ENCODE results near the gene CACNA1G.

The CACNA1G gene

GRCh38 chr17:50590946-50591737 is 30.6 kb downstream of the CACNA1G start:
- no peak for DNase-seq

DNA sequence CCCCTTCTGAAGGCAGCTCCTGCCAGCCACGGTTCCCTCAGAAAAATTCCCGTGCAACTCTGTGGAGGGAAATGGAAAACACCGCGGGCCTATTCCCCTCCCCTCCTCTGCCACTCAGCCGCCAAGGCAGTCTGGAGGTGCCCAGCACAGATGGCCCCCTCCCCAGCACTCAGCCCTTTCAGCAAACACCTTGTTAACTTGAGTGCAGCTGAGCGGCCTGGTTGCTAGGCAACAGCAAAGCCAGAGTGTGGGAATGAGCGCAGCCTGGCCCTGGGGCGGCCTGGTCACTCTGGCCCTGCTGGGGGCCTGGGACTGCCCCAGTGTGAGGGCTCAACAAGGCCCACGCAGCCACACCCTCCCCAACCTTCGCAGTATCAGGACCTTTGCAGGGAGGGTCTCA is 32.8 kb downstream of the CACNA1G start:
- DNase-seq, result peak; percentile 82

- DNase-seq, result no peak
Measured at GRCh38 chr17:50594128-50594823, 33.8 kb downstream of the CACNA1G start.

DNA sequence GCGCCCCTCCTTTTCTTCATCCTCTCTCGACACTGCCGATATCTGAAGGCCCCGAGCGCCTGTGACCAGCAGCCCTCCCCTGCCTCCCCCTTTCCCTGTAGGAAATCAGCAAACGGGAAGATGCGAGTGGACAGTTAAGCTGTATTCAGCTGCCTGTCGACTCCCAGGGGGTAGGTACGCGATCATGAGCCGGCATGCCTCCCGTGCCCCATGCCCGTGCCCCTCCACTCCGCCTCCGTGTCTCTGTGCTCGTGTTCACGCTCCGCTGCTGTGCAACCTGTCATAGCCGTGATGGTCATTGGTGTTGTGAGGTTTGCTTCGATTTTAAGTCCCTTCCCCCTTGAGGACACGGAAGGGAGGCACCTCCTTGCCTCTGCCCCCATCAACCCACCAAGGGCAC is 34.4 kb downstream of the CACNA1G start:
- DNase-seq, result no peak

DNA sequence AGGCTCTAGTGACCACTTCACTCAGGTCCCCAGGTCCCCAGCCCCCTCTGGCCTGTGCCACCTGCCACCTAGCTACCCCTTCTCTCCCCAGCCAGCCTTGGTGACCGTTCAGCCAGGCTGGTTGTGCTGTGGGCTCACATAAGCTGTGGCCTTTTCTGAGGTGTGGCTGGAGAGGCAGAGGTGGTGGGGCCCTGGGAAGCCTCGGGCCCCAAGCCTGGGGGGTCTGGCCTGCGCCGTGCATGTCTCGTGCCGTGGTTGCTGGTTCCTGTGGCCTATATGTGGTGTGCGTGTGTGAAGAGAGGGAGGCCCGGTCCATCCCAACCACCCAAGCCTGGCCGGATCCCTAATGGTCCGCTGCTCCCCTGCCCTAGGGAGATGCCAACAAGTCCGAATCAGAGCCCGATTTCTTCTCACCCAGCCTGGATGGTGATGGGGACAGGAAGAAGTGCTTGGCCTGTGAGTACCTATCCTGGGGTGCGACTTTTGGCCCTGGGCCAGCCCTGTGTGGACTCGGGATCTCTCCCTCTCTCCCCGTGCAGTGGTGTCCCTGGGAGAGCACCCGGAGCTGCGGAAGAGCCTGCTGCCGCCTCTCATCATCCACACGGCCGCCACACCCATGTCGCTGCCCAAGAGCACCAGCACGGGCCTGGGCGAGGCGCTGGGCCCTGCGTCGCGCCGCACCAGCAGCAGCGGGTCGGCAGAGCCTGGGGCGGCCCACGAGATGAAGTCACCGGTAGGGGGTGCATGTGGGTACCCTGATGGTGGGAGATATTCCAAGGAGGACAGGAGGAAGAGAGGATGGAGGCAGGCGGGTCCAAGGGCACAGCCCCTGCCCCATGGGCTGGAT is 35.9 kb downstream of the CACNA1G start:
- no peak for DNase-seq

DNA sequence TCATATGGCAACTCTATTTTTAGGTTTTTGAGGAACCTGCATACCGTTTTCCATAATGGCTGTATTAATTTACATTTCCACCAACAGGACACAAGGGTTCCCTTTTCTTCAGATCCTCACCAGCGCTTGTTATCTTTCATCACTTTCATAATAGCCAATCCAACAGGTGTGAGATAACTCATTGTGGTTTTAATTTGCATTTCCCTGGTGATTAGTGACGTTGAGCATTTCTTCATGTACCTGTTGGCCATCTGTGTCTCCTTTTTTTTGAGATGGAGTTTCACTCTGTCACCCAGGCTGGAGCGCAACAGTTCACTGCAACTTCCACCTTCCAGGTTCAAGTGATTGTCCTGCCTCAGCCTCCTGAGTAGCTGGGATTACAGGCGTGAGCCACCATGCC is 38.0 kb downstream of the CACNA1G start:
- DNase-seq, result no peak

GRCh38 chr17:50599606-50600005 is 39.1 kb downstream of the CACNA1G start:
- no peak for DNase-seq

DNA sequence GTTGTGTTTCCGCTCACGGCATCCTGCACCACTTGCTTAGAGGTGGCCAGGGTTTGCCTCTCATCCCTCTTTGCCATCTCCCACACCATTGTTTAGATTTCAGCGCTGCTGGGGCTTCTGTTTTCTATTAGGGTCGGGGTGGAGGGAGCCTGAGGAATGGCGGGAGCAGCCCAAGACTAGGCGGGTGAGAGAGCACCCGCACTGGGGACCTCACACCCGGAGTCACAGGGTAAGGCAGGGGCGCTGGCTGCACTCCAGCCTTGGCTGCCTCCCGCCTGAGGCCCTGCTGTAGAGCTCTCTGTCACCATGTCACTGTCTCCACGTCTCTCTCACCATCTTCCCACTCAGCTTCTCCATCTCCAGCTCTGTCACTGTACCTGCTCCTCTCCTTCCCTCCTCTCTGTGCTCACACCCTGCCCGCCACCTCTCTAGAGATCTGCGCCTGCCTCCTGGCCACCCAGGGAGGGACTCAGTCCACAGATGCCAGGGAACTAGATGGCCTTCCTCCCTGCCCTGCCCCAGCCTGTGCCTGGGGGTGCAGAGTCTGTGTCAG is 41.4 kb downstream of the CACNA1G start:
- DNase-seq, result no peak

GRCh38 chr17:50602836-50603235 is 42.3 kb downstream of the CACNA1G start:
- no peak for DNase-seq

DNA sequence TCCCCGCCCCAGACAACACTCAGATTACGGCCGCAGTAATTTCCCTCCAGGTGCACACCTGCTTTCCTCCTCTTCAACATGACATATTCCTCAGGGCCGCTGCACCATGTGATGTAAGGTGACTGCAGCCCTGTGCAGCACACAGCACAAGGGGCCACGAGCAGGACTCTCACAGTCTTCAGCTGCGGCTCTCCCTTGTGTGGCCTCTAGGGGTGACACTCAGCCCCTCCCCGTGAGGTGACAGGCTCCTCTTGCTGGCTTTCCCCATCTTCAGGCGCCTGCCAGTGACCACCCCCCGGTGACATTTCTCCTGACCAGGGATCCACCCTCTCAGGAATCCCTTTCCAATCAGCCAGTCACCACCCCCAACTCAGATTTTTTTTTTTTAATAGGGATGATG is 42.8 kb downstream of the CACNA1G start:
- no peak for DNase-seq

- no peak for DNase-seq
Measured at GRCh38 chr17:50604513-50604912, 44.0 kb downstream of the CACNA1G start.

DNA sequence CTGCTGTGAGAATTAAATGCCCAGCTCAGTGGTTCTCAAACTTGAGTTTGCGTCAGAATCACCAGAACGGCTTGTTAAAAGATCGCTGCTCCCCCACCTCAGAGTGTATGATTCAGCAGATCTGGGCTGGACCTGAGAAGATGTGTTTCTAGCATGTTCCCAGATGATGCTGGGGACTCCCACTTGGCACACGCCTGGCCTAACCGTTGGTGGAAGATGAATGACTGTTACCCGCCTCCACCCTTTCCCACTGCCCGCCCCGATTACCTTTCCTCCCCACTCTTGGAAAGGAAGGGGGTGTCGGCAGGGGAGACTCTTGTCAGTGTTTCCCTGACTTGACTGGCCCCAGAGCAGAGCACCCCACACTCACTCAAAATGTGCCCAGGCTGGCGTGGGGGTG is 44.9 kb downstream of the CACNA1G start:
- no peak for DNase-seq

- no peak for DNase-seq
Measured at GRCh38 chr17:50607522-50608175, 47.1 kb downstream of the CACNA1G start.

- no peak for DNase-seq
Measured at GRCh38 chr17:50608700-50609379, 48.3 kb downstream of the CACNA1G start.

- no peak for DNase-seq
Measured at GRCh38 chr17:50609380-50610074, 49.0 kb downstream of the CACNA1G start.

DNA sequence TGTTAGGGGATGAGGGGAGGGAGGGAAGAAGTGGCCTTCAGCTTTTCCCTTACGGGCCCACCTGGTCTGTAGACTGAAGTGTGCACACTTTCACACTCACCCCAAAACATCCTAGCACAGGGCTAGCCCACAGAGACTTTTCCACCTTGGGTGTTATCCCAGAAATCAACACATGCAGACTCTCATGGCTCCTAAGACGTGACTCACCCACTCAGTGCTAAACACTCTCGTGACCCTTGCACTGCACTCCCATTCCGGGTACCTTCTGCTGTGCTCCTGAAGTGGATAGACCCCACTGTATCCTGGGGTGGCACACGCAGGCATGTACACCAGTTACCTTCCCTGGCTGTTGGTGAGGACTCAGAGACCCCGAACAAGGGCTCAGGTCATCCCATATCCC is 51.1 kb downstream of the CACNA1G start:
- DNase-seq, result no peak

- no peak for DNase-seq
Measured at GRCh38 chr17:50612281-50612680, 51.8 kb downstream of the CACNA1G start.

- no peak for DNase-seq
Measured at GRCh38 chr17:50613007-50613992, 52.8 kb downstream of the CACNA1G start.

GRCh38 chr17:50614471-50615051 is 54.0 kb downstream of the CACNA1G start:
- DNase-seq, result no peak

DNA sequence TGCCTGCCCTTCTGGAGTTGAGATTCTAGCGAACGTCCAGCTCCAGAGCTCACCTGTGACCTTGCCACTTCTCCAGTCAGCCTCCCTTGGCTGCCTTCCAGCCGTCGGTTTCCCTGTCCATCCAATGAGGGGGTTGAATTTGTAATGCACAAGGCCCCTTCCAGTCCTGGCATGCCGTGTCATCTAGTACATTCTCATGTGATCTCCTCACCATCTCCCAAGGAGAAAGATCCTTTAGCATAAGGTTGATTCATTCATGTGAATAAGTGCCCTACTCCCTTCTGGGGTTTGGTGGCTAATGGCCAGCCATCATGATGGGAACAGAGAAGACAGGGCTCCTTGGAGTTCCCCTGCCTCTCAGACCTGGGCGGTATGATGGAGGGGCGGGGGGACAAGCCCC is 55.3 kb downstream of the CACNA1G start:
- no peak for DNase-seq

Measured in NCI-H2227 treated with DMSO at 0.1 percent for 48 hours (cell line).